Cardiac fibroblast (primary cell): ENCODE results near the gene PLCB4.

Experiments
- DNase-seq, 2 donors: peaks; one replicate each; pipeline versions ENCODE4 v3.0.0 to v3.0.0-alpha.2; 2010; ENCODE audit warnings: low read depth in 2 of 2
- H3K4me3 ChIP-seq, 2 donors: replicated peaks in 1 of 2; 1 replicate in 1 of 2; 2 replicates in 1 of 2; pipeline ENCODE4 v1.5.1; 2011; ENCODE audit warnings: low read depth in 2 of 2, low read length in 2 of 2, mild to moderate bottlenecking in 2 of 2, moderate library complexity in 1 of 2
- TF ChIP-seq, protein P1 (sequence below): IDR thresholded peaks from one replicate; pipeline ENCODE4 v1.5.1; 2011; ENCODE audit warnings: low read depth, mild to moderate bottlenecking, low read length, inconsistent platforms

Gene PLCB4

GRCh38 chr20:9344083-9344920 lies 275.4 kb downstream of the PLCB4 start:
- peak; percentile 74 to 76 for DNase-seq
- no peak overlapping the region for H3K4me3 ChIP-seq
- TF ChIP-seq, protein P1, sequence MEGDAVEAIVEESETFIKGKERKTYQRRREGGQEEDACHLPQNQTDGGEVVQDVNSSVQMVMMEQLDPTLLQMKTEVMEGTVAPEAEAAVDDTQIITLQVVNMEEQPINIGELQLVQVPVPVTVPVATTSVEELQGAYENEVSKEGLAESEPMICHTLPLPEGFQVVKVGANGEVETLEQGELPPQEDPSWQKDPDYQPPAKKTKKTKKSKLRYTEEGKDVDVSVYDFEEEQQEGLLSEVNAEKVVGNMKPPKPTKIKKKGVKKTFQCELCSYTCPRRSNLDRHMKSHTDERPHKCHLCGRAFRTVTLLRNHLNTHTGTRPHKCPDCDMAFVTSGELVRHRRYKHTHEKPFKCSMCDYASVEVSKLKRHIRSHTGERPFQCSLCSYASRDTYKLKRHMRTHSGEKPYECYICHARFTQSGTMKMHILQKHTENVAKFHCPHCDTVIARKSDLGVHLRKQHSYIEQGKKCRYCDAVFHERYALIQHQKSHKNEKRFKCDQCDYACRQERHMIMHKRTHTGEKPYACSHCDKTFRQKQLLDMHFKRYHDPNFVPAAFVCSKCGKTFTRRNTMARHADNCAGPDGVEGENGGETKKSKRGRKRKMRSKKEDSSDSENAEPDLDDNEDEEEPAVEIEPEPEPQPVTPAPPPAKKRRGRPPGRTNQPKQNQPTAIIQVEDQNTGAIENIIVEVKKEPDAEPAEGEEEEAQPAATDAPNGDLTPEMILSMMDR: no peak

- no peak overlapping the region for H3K4me3 ChIP-seq
- TF ChIP-seq, protein P1: no peak
- no peak for DNase-seq
Measured at GRCh38 chr20:9348316-9348715, 279.4 kb downstream of the PLCB4 start.

DNA sequence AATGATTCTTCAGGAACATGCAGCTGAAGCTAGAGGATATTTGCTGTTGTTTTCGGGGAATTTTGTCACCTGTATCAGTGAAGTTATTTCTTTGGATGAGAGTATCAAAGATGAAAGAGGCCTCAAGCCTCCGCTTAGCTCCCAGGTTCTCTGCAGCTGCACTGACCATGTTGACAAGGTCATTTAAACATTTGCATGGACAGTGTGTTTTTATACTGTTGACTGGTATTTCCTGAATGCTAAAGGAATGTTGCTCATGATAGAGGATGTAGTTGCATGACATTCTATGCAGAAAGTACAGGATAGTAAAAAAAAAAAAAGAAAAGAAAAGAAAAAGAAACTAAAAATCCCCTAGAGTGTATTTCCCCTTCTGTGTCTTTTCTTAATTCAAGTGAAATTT lies 279.9 kb downstream of the PLCB4 start:
- DNase-seq: peak; percentile 15 to 26
- TF ChIP-seq, protein P1: no peak
- no peak overlapping the region for H3K4me3 ChIP-seq

- TF ChIP-seq, protein P1: no peak
- no peak overlapping the region for H3K4me3 ChIP-seq
- no peak for DNase-seq
Measured at GRCh38 chr20:9349249-9349648, 280.4 kb downstream of the PLCB4 start.

DNA sequence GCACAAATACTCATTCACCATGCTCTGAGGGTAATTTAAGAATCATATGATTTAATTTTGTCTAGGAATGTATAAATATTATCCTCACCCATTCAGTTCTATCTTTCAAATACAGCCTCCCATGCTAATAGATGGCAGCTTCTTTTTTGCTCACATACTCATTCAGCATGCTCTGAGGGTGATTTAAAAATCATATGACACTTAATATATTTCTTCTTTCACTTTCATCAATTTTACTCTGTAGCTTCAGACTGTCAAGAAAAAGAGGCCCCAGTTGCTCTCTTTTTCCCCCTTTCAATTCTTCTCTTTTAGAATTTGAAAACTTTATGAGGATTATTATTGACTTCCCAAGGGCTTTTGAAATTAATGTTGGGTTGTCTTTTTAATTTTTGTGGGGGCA lies 283.9 kb downstream of the PLCB4 start:
- no peak overlapping the region for H3K4me3 ChIP-seq
- DNase-seq: no peak

GRCh38 chr20:9353180-9353915 lies 284.5 kb downstream of the PLCB4 start:
- H3K4me3 ChIP-seq: no peak overlapping the region
- DNase-seq: no peak
- TF ChIP-seq, protein P1: peak; percentile 3

More for the DNA sequence above, 283.9 kb downstream of the PLCB4 start:
- TF ChIP-seq, protein P1: no peak
